Liver (tissue), 9 donors: ENCODE results near the gene SLC27A4. TPM values are rescaled to one million over a fixed set of nuclear protein-coding genes. Genes with fewer than 3 reads are reported as not detected.

Source experiments
- DNase-seq: peaks from one replicate; pipeline ENCODE4 v3.0.0-alpha.2; 2017; ENCODE audit warnings: low spot score
- H3K27ac ChIP-seq, 2 donors: one replicate each; pipeline ENCODE4 v1.7.0; 2013; ENCODE audit warnings: inconsistent platforms in 2 of 2, low read length in 2 of 2, control low read depth in 1 of 2, low read depth in 1 of 2, mild to moderate bottlenecking in 1 of 2
- H3K27me3 ChIP-seq, 4 donors: one replicate each; pipeline versions ENCODE4 v1.6.1 to v1.7.0; 2013; ENCODE audit warnings: low read length in 3 of 4, inconsistent platforms in 1 of 4, mild to moderate bottlenecking in 1 of 4, moderate library complexity in 1 of 4; ENCODE audit not compliant: control insufficient read depth in 4 of 4, insufficient read depth in 4 of 4
- H3K36me3 ChIP-seq, 4 donors: one replicate each; pipeline versions ENCODE4 v1.6.1 to v1.7.0; 2013; ENCODE audit warnings: low read length in 3 of 4, mild to moderate bottlenecking in 3 of 4, low read depth in 1 of 4, moderate library complexity in 1 of 4; ENCODE audit not compliant: control insufficient read depth in 4 of 4, insufficient read depth in 3 of 4
- H3K4me1 ChIP-seq, 4 donors: one replicate each; pipeline versions ENCODE4 v1.6.1 to v1.7.0; 2013; ENCODE audit warnings: low read length in 3 of 4, mild to moderate bottlenecking in 3 of 4, moderate library complexity in 1 of 4; ENCODE audit not compliant: control insufficient read depth in 4 of 4, insufficient read depth in 4 of 4
- H3K4me3 ChIP-seq, 3 donors: one replicate each; pipeline versions ENCODE4 v1.6.1 to v1.7.0; 2013; ENCODE audit warnings: low read length in 3 of 3, control low read depth in 1 of 3, low read depth in 1 of 3, mild to moderate bottlenecking in 1 of 3
- H3K9ac ChIP-seq, 2 donors: one replicate each; pipeline ENCODE4 v1.7.0; 2013; ENCODE audit warnings: low read length in 2 of 2, mild to moderate bottlenecking in 2 of 2, moderate library complexity in 2 of 2, control low read depth in 1 of 2, low read depth in 1 of 2
- H3K9me3 ChIP-seq, 4 donors: one replicate each; pipeline versions ENCODE4 v1.6.1 to v1.7.0; 2013; ENCODE audit warnings: low read length in 3 of 4; ENCODE audit not compliant: control insufficient read depth in 4 of 4
- CTCF ChIP-seq: fragments of 150-350 bp; IDR thresholded peaks from 2 replicates; pipeline ENCODE4 v1.5.1; 2017; ENCODE audit warnings: improper control_type of control experiment, low read depth, low read length; ENCODE audit not compliant: missing input control
- EGR1 ChIP-seq, 2 donors: IDR thresholded peaks; 2 replicates each; pipeline ENCODE4 v1.6.1; 2016 to 2018; ENCODE audit warnings: antibody characterized with exemption in 2 of 2, low read depth in 2 of 2
- FOXA1 ChIP-seq: IDR thresholded peaks from 2 replicates; pipeline ENCODE4 v1.6.1; 2016; ENCODE audit warnings: antibody characterized with exemption
- FOXA2 ChIP-seq: IDR thresholded peaks from 2 replicates; pipeline ENCODE4 v1.6.1; 2016; ENCODE audit warnings: antibody characterized with exemption
- GABPA ChIP-seq, 2 donors: IDR thresholded peaks in 1 of 2; conservative IDR thresholded peaks in 1 of 2; 2 replicates each; pipeline ENCODE4 v1.6.1; 2016; ENCODE audit warnings: antibody characterized with exemption in 2 of 2, mild to moderate bottlenecking in 1 of 2, moderate library complexity in 1 of 2
- HNF4A ChIP-seq, 2 donors: conservative IDR thresholded peaks; 2 replicates each; pipeline ENCODE4 v1.6.1; 2016; ENCODE audit warnings: antibody characterized with exemption in 2 of 2, mild to moderate bottlenecking in 2 of 2
- HNF4G ChIP-seq: IDR thresholded peaks from 2 replicates; pipeline ENCODE4 v1.6.1; 2016; ENCODE audit warnings: antibody characterized with exemption
- JUND ChIP-seq, 2 donors: IDR thresholded peaks; 2 replicates each; pipeline ENCODE4 v1.6.1; 2016; ENCODE audit warnings: antibody characterized with exemption in 2 of 2
- MAX ChIP-seq: IDR thresholded peaks from 2 replicates; pipeline ENCODE4 v1.6.1; 2016; ENCODE audit warnings: antibody characterized with exemption
- NR2F2 ChIP-seq: IDR thresholded peaks from 2 replicates; pipeline ENCODE4 v1.6.1; 2016; ENCODE audit warnings: antibody characterized with exemption
- RAD21 ChIP-seq, 2 donors: IDR thresholded peaks; 2 replicates each; pipeline ENCODE4 v1.6.1; 2016; ENCODE audit warnings: antibody characterized with exemption in 2 of 2, mild to moderate bottlenecking in 2 of 2
- RXRA ChIP-seq, 2 donors: IDR thresholded peaks; 2 replicates each; pipeline ENCODE4 v1.6.1; 2017 to 2018; ENCODE audit warnings: antibody characterized with exemption in 2 of 2, mild to moderate bottlenecking in 1 of 2
- SP1 ChIP-seq: IDR thresholded peaks from 2 replicates; pipeline ENCODE4 v1.6.1; 2018; ENCODE audit warnings: antibody characterized with exemption, mild to moderate bottlenecking
- TAF1 ChIP-seq: conservative IDR thresholded peaks from 2 replicates; pipeline ENCODE4 v1.6.1; 2016; ENCODE audit warnings: antibody characterized with exemption, mild to moderate bottlenecking
- YY1 ChIP-seq: IDR thresholded peaks from 2 replicates; pipeline ENCODE4 v1.6.1; 2016; ENCODE audit warnings: antibody characterized with exemption, mild to moderate bottlenecking
- ZBTB33 ChIP-seq: IDR thresholded peaks from 2 replicates; pipeline ENCODE4 v1.6.1; 2016; ENCODE audit warnings: antibody characterized with exemption
- WGBS: extraction: QIAGEN DNeasy Blood & Tissue Kit; methylation state at CpG from one replicate; pipeline ENCODE4 v1.1.7; 2013; 5-methylcytosine and 5-hydroxymethylcytosine counted together
- polyA plus RNA-seq, 2 donors: library from polyadenylated mRNA; stranded (reverse) in 1 of 2; unstranded in 1 of 2; fragments of 200-250 nt in 1 of 2; fragments of >200 nt in 1 of 2; fragmentation: Nextera tagmentation in 1 of 2; extraction: Ambion mirVana in 1 of 2; gene quantifications; one replicate each; pipeline versions ENCODE4 v1.2.1 to v1.2.3, GENCODE V29; 2013 to 2015
- total RNA-seq, 2 donors: library from RNA; depleted of rRNA; stranded (reverse); fragments of >200 nt; gene quantifications; one replicate each; pipeline ENCODE4 v1.2.3, GENCODE V29; 2014
- TF ChIP-seq, protein P1 (sequence below): IDR thresholded peaks from 2 replicates; pipeline ENCODE4 v1.6.1; 2016; ENCODE audit warnings: antibody characterized with exemption
- TF ChIP-seq, protein P2 (sequence below): IDR thresholded peaks from 2 replicates; pipeline ENCODE4 v1.6.1; 2016; ENCODE audit warnings: antibody characterized with exemption, mild to moderate bottlenecking
- donor health status: healthy.
- donor health status: healthy.
- donor health status: healthy.
- donor health status: healthy.
- donor health status: healthy.

Gene SLC27A4
- total and polyA plus RNA-seq, 4 donors = 5.9 to 36.4 (median 14.7) TPM

- Histone ChIP-seq H3K27ac (no peak overlapping the region), H3K9ac (no peak overlapping the region), H3K4me3 (no peak overlapping the region), H3K27me3 (no peaks in the 10 kb centered on the region), H3K4me1 (no peaks in the 10 kb centered on the region), H3K36me3 (peaks cover 10 to 60% (median 30%) of the 10 kb centered on the region in 4 donors), H3K9me3 (no peaks in the 10 kb centered on the region)
- WGBS = 91% methylated on average over 18 of the region's 18 CpGs
- DNase-seq = no peak
- TF ChIP-seq ZBTB33 = no peak
- no peak for TF ChIP-seq MAX
- no peak for TF ChIP-seq EGR1 (IDR thresholded peaks at IDR 0.05; ENCODE audit: low read depth in 2 of 2)
- TF ChIP-seq RAD21 (IDR thresholded peaks at IDR 0.05) = no peak
- TF ChIP-seq FOXA2 = no peak
- TF ChIP-seq HNF4A (conservative IDR thresholded peaks at IDR 0.05) = no peak
- no peak for TF ChIP-seq FOXA1
- no peak for TF ChIP-seq YY1
- TF ChIP-seq JUND (IDR thresholded peaks at IDR 0.05) = no peak
- TF ChIP-seq GABPA (IDR thresholded peaks at IDR 0.05 in 1 of 2, conservative IDR thresholded peaks at IDR 0.05 in 1 of 2) = no peak
- TF ChIP-seq NR2F2 = no peak
Observed at GRCh38 chr9:128385496-128386460, 45.5 kb downstream of the SLC27A4 start.

DNA sequence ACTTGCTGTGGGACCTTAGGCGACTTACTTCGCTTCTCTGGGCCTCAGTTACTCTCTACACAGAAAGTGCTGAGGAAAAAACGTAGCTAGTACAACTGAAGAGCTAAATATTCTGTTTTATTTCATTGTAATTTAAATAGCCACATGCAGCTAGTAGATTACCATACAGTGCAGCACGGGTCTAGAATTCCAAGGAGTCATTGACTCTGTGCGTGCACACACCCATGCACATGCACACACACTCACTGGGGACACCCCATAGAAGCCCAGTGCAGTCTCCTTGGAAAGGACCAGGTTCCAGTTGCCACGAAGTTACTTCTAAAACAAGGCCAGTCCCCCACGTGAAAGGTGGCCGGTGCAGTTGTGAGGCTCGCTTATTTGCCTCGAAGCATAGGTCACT lies 47.8 kb downstream of the SLC27A4 start:
- Histone ChIP-seq H3K9ac (no peak overlapping the region), H3K27ac (no peak overlapping the region), H3K36me3 (peaks cover 12 to 59% (median 29%) of the 10 kb centered on the region in 4 donors), H3K4me3 (no peak overlapping the region), H3K27me3 (no peaks in the 10 kb centered on the region), H3K9me3 (no peaks in the 10 kb centered on the region), H3K4me1 (no peaks in the 10 kb centered on the region)
- WGBS = 94% methylated on average over 10 of the region's 10 CpGs
- no peak for DNase-seq
- TF ChIP-seq, protein P1, sequence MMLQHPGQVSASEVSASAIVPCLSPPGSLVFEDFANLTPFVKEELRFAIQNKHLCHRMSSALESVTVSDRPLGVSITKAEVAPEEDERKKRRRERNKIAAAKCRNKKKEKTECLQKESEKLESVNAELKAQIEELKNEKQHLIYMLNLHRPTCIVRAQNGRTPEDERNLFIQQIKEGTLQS = no peak
- TF ChIP-seq HNF4G = no peak
- TF ChIP-seq, protein P2, sequence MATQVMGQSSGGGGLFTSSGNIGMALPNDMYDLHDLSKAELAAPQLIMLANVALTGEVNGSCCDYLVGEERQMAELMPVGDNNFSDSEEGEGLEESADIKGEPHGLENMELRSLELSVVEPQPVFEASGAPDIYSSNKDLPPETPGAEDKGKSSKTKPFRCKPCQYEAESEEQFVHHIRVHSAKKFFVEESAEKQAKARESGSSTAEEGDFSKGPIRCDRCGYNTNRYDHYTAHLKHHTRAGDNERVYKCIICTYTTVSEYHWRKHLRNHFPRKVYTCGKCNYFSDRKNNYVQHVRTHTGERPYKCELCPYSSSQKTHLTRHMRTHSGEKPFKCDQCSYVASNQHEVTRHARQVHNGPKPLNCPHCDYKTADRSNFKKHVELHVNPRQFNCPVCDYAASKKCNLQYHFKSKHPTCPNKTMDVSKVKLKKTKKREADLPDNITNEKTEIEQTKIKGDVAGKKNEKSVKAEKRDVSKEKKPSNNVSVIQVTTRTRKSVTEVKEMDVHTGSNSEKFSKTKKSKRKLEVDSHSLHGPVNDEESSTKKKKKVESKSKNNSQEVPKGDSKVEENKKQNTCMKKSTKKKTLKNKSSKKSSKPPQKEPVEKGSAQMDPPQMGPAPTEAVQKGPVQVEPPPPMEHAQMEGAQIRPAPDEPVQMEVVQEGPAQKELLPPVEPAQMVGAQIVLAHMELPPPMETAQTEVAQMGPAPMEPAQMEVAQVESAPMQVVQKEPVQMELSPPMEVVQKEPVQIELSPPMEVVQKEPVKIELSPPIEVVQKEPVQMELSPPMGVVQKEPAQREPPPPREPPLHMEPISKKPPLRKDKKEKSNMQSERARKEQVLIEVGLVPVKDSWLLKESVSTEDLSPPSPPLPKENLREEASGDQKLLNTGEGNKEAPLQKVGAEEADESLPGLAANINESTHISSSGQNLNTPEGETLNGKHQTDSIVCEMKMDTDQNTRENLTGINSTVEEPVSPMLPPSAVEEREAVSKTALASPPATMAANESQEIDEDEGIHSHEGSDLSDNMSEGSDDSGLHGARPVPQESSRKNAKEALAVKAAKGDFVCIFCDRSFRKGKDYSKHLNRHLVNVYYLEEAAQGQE = no peak
- TF ChIP-seq ZBTB33 = no peak
- TF ChIP-seq NR2F2 = no peak
- no peak for TF ChIP-seq YY1
- TF ChIP-seq FOXA2 = no peak
- no peak for TF ChIP-seq GABPA (IDR thresholded peaks at IDR 0.05 in 1 of 2, conservative IDR thresholded peaks at IDR 0.05 in 1 of 2)
- no peak for TF ChIP-seq MAX
- no peak for TF ChIP-seq RAD21 (IDR thresholded peaks at IDR 0.05)
- no peak for TF ChIP-seq TAF1
- TF ChIP-seq HNF4A (conservative IDR thresholded peaks at IDR 0.05) = no peak
- no peak for TF ChIP-seq CTCF
- no peak for TF ChIP-seq FOXA1
- TF ChIP-seq RXRA (IDR thresholded peaks at IDR 0.05) = no peak
- TF ChIP-seq JUND (IDR thresholded peaks at IDR 0.05) = no peak
- TF ChIP-seq SP1 = no peak
- TF ChIP-seq EGR1 (IDR thresholded peaks at IDR 0.05; ENCODE audit: low read depth in 2 of 2) = no peak
